HepG2 (cell line): Measurements from ENCODE around the gene HSD3B7. TPM values are rescaled to one million over a fixed set of nuclear protein-coding genes. Genes with fewer than 3 reads are reported as not detected.
A peak's percentile ranks its signal among the peaks of the same experiment; 100 is the strongest.

ENCODE experiments used
- GATAD1 ChIP-seq: IDR thresholded peaks from 2 replicates; pipeline ENCODE4 v1.6.1; 2016; ENCODE audit warnings: missing genetic modification reagents, missing compliant biosample characterization
- NBN ChIP-seq: fragments of 450-650 bp; conservative IDR thresholded peaks from 2 replicates; pipeline ENCODE4 v1.6.1; 2017
- NR0B2 ChIP-seq: sonication (generic); formaldehyde crosslinking; IDR thresholded peaks from 2 replicates; pipeline ENCODE4 v1.4.0; 2020; ENCODE audit warnings: mild to moderate bottlenecking, missing genetic modification reagents
- PAX8 ChIP-seq: sonication (generic); formaldehyde crosslinking; IDR thresholded peaks from 2 replicates; pipeline ENCODE4 v1.8.0; 2022; ENCODE audit warnings: mild to moderate bottlenecking, missing genetic modification reagents, borderline replicate concordance
- PTBP1 ChIP-seq: fragments of 200-400 bp; formaldehyde crosslinking; IDR thresholded peaks from 2 replicates; pipeline ENCODE4 v1.6.1; 2018; ENCODE audit warnings: low read length, low read depth; ENCODE audit not compliant: poor library complexity, severe bottlenecking
- SALL2 ChIP-seq: sonication (generic); formaldehyde crosslinking; IDR thresholded peaks from 2 replicates; pipeline ENCODE4 v1.8.1; 2023; ENCODE audit warnings: mild to moderate bottlenecking, missing genetic modification reagents, inconsistent platforms
- SMAD1 ChIP-seq: sonication (generic); formaldehyde crosslinking; IDR thresholded peaks from 2 replicates; pipeline ENCODE4 v1.4.0; 2020; ENCODE audit warnings: missing genetic modification reagents, low read depth, mild to moderate bottlenecking, borderline replicate concordance
- SRY ChIP-seq: sonication (generic); formaldehyde crosslinking; IDR thresholded peaks from 2 replicates; pipeline ENCODE4 v1.8.0; 2022; ENCODE audit warnings: mild to moderate bottlenecking, missing genetic modification reagents
- STAT5B ChIP-seq: sonication (generic); formaldehyde crosslinking; IDR thresholded peaks from 2 replicates; pipeline ENCODE4 v1.4.0; 2020; ENCODE audit warnings: missing genetic modification reagents
- TAF1 ChIP-seq: sonication (generic); formaldehyde crosslinking; IDR thresholded peaks from 2 replicates; pipeline ENCODE4 v1.4.0; 2020; ENCODE audit warnings: missing genetic modification reagents
- TBX2 ChIP-seq: sonication (generic); formaldehyde crosslinking; IDR thresholded peaks from 2 replicates; pipeline ENCODE4 v1.5.0; 2020; ENCODE audit warnings: missing genetic modification reagents, mild to moderate bottlenecking, borderline replicate concordance
- TFDP1 ChIP-seq: IDR thresholded peaks from 2 replicates; pipeline ENCODE4 v1.6.1; 2016; ENCODE audit warnings: missing compliant biosample characterization, missing genetic modification reagents, borderline replicate concordance
- ZBTB25 ChIP-seq: IDR thresholded peaks from 2 replicates; pipeline ENCODE4 v1.6.1; 2018; ENCODE audit warnings: missing genetic modification reagents
- ZBTB34 ChIP-seq: sonication (generic); formaldehyde crosslinking; IDR thresholded peaks from 2 replicates; pipeline ENCODE4 v1.8.0; 2022; ENCODE audit warnings: mild to moderate bottlenecking, missing genetic modification reagents
- ZBTB38 ChIP-seq: sonication (generic); formaldehyde crosslinking; IDR thresholded peaks from 2 replicates; pipeline ENCODE4 v1.5.1; 2020; ENCODE audit warnings: mild to moderate bottlenecking, missing genetic modification reagents
- ZC3H13 ChIP-seq: sonication (generic); formaldehyde crosslinking; IDR thresholded peaks from 2 replicates; pipeline ENCODE4 v1.8.1; 2023; ENCODE audit warnings: mild to moderate bottlenecking, missing genetic modification reagents, moderate library complexity
- ZNF142 ChIP-seq: sonication (generic); formaldehyde crosslinking; IDR thresholded peaks from 2 replicates; pipeline ENCODE4 v1.4.0; 2020; ENCODE audit warnings: missing genetic modification reagents
- ZNF225 ChIP-seq: sonication (generic); formaldehyde crosslinking; IDR thresholded peaks from 2 replicates; pipeline ENCODE4 v1.4.0; 2020; ENCODE audit warnings: mild to moderate bottlenecking, missing genetic modification reagents
- ZNF746 ChIP-seq: sonication (generic); formaldehyde crosslinking; IDR thresholded peaks from 2 replicates; pipeline ENCODE4 v1.8.0; 2022; ENCODE audit warnings: mild to moderate bottlenecking, missing genetic modification reagents
- polyA plus RNA-seq, 8 experiments: library from polyadenylated mRNA; depleted of rRNA in 3 of 8; stranded (reverse) in 7 of 8; unstranded in 1 of 8; fragments of >200 nt; fragmentation: Illumina TruSeq in 4 of 8; extraction: Trizol in 4 of 8; gene quantifications; 2 replicates each; pipeline versions ENCODE4 v1.2.1 to v1.2.3, GENCODE V29; 2011 to 2016; ENCODE audit warnings: low read depth in 4 of 8, missing spikeins in 1 of 8, mixed read lengths in 1 of 8; ENCODE audit not compliant: insufficient read depth in 1 of 8
- total RNA-seq, 5 experiments: library from RNA; depleted of rRNA; stranded (reverse); fragments of >200 nt; fragmentation: Illumina TruSeq; extraction: Trizol; gene quantifications; 2 replicates each; pipeline ENCODE4 v1.2.3, GENCODE V29; 2016; ENCODE audit warnings: low read depth in 1 of 5

The HSD3B7 gene
- total and polyA plus RNA-seq, 2 of the 13 experiments (the other 11 are each of a cell fraction or from before 2014, with no cell fraction given), result 32.9 to 69.7 TPM

GRCh38 chr16:30984669-30985400 is at the start of gene HSD3B7 (continued):
- peak; percentile 9; the same call in 1 of the 2 replicates for TF ChIP-seq ZC3H13 (CRISPR knock-in tag)
- TF ChIP-seq STAT5B (CRISPR knock-in tag), result peak; percentile 60; the same call in 1 of the 2 replicates
- TF ChIP-seq SMAD1 (CRISPR knock-in tag), result 0 out of 2 replicates have a peak, but pooled peaks have one; percentile 66
- TF ChIP-seq SRY (CRISPR knock-in tag), result peak; percentile 1; the same call in 1 of the 2 replicates
- peak; percentile 23; the same call in 1 of the 2 replicates for TF ChIP-seq ZBTB38 (CRISPR knock-in tag)
- peak; percentile 30; the same call in 1 of the 2 replicates for TF ChIP-seq ZNF142 (CRISPR knock-in tag)
- TF ChIP-seq GATAD1, result peak; percentile 62; the same call in 1 of the 2 replicates
- peak; percentile 81 for TF ChIP-seq PTBP1
- peak; percentile 39; the same call in 1 of the 2 replicates for TF ChIP-seq SALL2 (CRISPR knock-in tag)
- peak; percentile 50; the same call in 1 of the 2 replicates for TF ChIP-seq ZNF225 (CRISPR knock-in tag)
- TF ChIP-seq PAX8 (CRISPR knock-in tag), result no peak
- TF ChIP-seq TAF1 (CRISPR knock-in tag), result peak; percentile 59; the same call in 1 of the 2 replicates
- no peak for TF ChIP-seq ZBTB34 (CRISPR knock-in tag)
- no peak for TF ChIP-seq TFDP1
- TF ChIP-seq ZBTB25 (CRISPR knock-in tag), result peak; percentile 21; the same call in 1 of the 2 replicates
- TF ChIP-seq NR0B2 (CRISPR knock-in tag), result peak; percentile 80; the same call in 1 of the 2 replicates
- peak; percentile 55; the same call in 1 of the 2 replicates for TF ChIP-seq TBX2 (CRISPR knock-in tag)
- TF ChIP-seq ZNF746 (CRISPR knock-in tag), result peak; percentile 50; the same call in 1 of the 2 replicates
- TF ChIP-seq NBN, result no peak
